Esophagus squamous epithelium (tissue), 4 donors: ENCODE results near the gene ARMC9.

Source experiments
- CTCF ChIP-seq, 6 experiments: fragments of 450-650 bp in 4 of 6; fragments of 200-600 bp in 2 of 6; sonication (generic) in 2 of 6; IDR thresholded peaks; one replicate each; pipeline ENCODE4 v1.5.1; 2016 to 2019; ENCODE audit warnings: antibody characterized with exemption in 6 of 6, mild to moderate bottlenecking in 4 of 6, moderate library complexity in 4 of 6
- POLR2A ChIP-seq, 4 donors: fragments of 450-650 bp; IDR thresholded peaks; one replicate each; pipeline ENCODE4 v1.6.1; 2017; ENCODE audit warnings: antibody characterized with exemption in 4 of 4, mild to moderate bottlenecking in 4 of 4, moderate library complexity in 3 of 4

GRCh38 chr2:231318436-231318835 is 120.0 kb downstream of the ARMC9 start:
- no peak for TF ChIP-seq POLR2A (IDR thresholded peaks at IDR 0.05)
- no peak for TF ChIP-seq CTCF (IDR thresholded peaks at IDR 0.05)
